ENCODE results near the gene RENBP.

RENBP gene

DNA sequence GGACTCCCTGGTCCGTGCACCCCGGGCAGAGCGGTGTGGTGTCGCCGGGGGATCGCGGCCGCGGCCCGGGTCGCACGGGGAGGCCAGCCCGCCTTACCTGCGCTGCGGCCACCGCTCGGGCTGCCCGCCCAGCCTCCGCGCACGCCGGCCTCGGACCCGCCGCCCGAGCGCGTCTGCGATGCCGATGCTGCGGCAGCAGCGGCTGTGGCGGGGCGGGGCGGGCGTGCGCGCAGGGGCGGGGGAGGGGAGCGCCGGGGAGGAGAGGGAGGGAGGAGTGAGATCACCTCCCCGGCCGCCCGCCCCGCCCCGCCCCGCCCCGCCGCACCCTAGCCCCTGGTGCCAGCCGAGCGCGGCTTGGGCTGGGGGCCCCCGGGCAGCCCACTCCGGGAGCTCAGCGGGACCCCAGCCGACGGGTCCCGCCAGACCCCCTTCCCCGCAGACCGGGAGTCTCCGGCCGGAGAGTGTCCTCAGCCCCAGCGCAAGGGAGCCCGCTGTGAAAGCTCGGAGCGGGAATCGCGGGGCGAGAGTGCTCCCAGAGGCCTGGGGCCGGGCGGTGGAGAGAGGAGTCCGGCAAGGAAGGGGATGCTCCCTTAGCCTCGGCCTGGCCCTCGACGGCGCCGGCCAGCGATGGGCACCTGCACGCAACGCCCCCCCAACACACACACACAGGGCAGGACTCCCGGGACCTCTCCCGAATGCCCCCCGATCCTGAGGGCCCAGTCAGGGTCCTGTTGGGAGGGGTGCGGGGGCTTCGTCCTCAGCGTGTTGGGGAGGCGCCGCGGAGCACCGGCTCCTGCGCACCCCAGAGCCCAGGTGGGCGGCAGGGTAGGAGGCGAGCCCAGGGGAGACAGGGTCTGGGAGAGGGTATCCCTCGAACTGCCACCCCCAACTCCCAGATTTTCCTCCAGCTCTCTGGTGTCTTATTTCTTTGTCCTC is 58.2 kb downstream of the RENBP start, which contains the start of gene L1CAM:
Gene L1CAM (minus strand): TSS at position 206 of the 936 bp plus-strand sequence. CDS start 10,337 bp downstream, outside the sequence.
- FAIRE-seq = no peak
